ENCODE results near the gene CYBA.
A peak's percentile ranks its signal among the peaks of the same experiment; 100 is the strongest.

Gene CYBA

DNA sequence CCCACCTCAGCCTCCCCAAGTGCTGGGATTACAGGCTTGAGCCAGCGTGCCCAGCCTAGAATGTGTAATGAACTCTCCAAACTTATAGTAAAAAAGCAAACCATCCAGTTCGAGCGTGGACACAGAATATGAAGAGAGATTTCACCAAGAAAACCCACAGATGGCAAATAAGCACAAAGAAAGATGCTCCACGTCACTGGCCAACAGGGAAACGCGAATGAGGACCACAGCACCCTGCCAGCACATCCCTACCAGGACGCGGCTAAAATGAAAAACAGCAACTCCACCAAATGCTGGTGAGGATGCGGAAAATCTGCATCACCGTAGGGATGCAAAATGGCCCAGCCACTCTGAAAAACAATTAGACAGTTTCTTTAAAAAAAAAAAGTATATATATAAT is 10.6 kb upstream of the CYBA start:
- DNase-seq: no peak

- no peak for DNase-seq
Measured at GRCh38 chr16:88659160-88659559, 8.3 kb upstream of the CYBA start.

- DNase-seq: no peak
Measured at GRCh38 chr16:88658714-88659113, 7.9 kb upstream of the CYBA start.

GRCh38 chr16:88657371-88657770 is 6.5 kb upstream of the CYBA start:
- no peak for DNase-seq

- DNase-seq: no peak
Measured at GRCh38 chr16:88656291-88656980, 5.6 kb upstream of the CYBA start.

DNA sequence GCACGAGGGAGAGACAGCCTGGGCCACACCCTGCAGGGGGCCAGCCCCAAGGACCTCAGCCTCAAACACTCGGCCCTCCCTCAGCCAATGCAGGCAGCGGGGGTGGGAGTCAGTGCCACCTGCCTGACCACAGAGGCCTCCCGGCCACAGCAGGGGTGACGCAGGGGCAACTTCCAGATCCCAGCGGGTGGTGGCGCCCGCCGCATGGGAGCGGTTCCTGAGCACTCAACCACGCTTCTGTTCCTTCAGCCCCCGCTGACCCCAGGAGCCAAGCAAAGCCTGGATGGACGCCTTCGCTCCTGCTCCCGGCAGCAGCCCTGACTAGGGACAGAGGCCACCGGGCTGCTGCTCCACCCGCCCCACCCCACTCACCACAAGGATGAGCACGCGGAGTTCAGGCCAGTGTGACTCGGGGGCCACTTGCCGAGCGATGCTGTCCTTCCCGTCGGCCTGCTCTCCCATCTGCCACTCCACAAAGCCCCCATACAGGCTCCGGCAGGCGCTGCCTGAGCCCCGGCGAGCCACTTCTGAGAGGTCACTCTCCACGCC is 5.0 kb upstream of the CYBA start:
- DNase-seq: no peak

- DNase-seq: no peak
Measured at GRCh38 chr16:88655053-88655732, 4.3 kb upstream of the CYBA start.

- DNase-seq: no peak
Measured at GRCh38 chr16:88654363-88655052, 3.7 kb upstream of the CYBA start.

GRCh38 chr16:88653596-88654362 is 2.9 kb upstream of the CYBA start:
- DNase-seq: no peak

- DNase-seq: no peak
Measured at GRCh38 chr16:88653101-88653500, 2.2 kb upstream of the CYBA start.

DNA sequence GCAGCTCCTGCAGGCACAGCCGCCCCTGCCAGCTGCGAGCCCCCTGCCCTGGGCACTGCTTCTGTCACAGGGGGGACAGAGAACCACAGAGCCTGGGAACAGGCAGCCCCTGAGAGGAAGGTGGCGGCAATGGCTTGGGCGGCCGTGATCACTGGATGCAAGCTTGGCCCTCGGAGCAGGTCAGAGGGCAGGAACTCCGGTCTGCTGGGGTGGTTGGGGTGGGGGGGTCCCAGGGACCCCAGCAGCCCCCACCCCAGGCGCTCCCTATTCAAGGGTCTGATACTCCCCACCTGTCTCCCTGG is 1.9 kb upstream of the CYBA start:
- no peak for DNase-seq

- DNase-seq: no peak
Measured at GRCh38 chr16:88651989-88652761, 1.3 kb upstream of the CYBA start.

DNA sequence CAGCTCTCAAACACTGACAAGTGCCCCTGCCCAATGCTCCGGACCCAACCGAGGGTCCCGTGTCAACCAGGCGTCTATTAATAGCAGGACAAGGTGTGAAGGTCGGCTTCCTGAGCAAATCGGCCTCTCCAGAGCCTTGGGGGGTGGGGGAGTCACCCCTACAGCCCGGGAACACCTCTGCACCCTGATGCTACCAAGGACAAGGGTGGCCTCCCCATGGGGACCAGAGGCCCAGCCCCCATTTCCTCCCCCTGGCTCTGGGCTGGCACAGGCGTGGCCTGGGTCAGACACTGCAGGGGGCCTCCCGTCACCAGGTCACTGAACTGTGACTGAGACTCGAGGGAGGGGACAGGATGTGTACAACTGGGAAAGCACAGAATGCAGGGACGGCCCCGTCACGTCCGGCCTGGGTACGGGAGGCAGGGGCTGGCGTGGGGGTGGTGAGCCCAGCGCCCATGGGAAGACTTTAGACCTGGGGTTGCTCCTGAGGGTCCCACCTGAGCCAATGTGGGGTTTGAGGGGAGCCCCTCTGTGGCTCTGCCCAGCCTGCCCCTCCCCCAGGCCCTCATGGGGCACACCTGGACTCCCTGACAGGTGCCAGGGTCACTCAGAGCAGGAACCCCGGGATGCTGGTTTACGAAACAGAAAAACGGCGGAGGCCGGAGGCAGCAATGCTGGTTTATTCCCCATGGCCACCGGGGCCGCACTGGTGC is 579 bp upstream of the CYBA start:
- DNase-seq: peak in 2 of 4 experiments; percentile 35 to 43

GRCh38 chr16:88649924-88650748 is 717 bp downstream of the CYBA start:
- DNase-seq: peak in 1 of 4 experiments; percentile 22

DNA sequence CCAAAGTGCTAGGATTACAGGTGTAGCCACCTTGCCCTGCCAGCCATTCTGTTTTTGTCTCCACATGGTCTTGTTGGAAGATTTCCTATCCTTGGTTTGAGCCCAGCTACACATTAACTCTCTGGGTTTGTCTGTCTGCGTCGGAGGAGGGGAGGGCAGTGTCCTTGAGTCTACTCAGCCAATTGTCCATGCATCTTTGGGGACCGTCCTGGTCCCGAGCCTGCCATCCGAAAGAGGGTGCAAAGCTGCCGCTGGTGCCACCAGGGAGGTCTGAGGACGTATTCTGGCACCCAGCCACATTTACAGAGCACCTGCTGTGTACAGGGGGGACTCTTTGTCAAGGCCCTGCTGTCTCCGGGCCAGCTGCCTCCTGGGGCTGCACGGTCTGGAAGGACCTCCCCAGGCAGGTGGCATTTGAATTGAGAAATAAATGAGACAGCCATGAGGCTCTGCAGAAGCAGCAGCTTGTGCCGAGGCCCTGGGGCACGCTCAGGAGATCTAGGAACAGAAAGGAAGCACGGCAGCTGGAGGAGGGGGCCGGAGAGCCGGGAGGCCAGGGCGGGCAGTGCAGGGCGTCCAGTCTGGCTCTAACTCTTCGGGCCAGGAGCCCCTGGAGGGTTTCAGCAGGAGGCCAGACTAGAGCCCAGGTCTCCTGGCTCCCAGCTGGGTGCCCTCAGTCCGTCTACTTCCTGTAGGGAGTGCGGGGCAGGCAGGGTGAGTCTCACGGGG is 1.5 kb downstream of the CYBA start:
- no peak for DNase-seq

- no peak for DNase-seq
Measured at GRCh38 chr16:88647178-88648070, 3.4 kb downstream of the CYBA start.

DNA sequence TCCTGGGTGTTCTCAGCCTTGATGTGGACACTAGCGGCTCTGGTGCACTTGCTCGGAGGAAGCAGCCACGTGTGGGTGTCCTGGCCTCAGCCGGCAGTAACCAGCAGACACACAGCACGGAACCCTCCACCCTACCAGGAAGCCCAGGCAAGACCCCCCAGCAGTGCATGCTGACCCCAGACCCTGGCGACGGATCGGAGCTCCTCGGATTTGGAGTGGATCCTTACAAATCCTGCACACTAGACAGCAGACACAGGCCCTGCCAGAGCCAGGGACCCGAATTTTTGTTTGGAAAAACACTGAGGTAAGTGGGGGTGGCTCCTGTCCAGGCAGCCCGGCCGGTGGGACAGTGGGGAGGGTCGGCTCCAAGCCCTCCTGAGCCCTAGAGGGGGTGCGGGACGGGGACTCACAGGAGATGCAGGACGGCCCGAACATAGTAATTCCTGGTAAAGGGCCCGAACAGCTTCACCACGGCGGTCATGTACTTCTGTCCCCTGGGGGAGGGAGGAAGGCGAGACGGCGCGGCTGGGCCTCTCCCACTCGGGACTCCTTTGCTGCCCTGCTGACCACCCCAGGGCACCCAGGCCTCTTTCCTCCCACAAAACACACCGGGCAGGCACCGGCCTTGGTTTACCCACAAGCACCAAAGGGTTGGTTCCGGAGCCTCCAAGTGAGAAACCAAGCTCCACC is 4.4 kb downstream of the CYBA start:
- no peak for DNase-seq

DNA sequence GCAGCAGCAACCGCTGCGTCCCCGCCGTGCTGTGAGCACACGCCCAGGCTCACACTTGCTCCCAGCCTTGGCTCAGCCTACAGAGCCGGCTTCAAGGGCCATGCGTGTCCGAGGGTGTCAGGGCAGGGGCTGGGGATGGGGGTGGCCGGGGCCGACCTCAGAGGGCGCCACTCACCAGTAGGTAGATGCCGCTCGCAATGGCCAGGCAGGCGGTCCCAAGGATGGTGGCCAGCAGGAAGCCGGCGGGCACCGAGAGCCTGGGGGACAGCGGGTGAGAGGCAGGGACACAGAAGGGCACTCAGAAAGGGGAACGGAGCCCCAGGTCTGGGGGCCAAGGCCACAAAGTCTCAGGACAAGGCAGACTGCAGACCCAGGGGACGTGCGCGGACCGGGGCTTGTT is 4.9 kb downstream of the CYBA start:
- no peak for DNase-seq

All from activated naive CD4-positive, alpha-beta T cell (primary cell).